HG03097 (cell line): ENCODE results near the gene SPATA2L.

Source experiments
- ATAC-seq: cut with Tn5 transposase; IDR thresholded peaks from one replicate; pipeline ENCODE4 v1.9.1; 2021; ENCODE audit not compliant: unreplicated experiment, low FRiP score

Gene SPATA2L

GRCh38 chr16:89658221-89658879, 43.2 kb downstream of the SPATA2L start:
- no peak for ATAC-seq

DNA sequence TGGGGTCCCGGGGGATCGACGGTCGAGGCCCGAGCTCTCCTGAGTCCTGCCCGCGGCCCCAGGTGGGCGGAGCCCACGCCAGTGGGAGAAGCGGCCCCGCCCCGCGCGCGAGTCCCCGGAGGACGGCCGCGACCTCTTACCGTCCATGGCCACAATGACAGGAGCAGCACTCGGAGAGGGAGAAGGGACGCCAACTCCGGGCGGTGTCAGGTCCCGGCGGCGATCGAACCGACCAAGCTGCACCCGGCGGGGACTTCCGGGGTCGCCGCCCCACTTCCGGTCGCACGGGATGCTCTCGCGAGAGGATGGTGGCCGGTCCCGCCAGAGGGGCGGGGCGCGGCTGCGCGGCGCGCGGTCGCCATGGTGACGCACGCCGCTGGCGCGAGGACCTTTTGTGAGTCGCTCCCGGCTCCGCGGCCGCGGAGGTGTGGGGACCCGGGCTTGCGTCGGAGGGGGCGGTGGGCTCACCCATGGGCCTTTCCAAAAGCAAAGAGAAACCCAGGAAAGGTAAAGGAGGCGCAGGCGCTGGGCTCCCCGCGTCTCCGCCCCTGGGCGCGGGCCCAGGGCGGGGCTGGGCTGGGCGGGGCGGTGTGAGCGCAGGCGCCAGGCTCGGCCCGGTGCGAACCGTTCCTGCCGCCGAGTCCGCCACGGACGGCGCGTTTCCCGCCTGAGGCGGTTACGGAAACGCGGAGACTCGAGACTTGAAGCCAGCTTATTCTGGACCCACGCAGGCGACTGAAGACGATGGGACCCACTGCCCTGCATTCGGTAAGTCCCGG, 43.9 kb downstream of the SPATA2L start, which contains the start of the genes CHMP1A and SPATA33:
CHMP1A (minus strand) TSS at position 267 of the 779 bp plus-strand sequence; CDS start at position 147, 120 bp downstream.
SPATA33 (plus strand) TSS at position 395 of the 779 bp plus-strand sequence; CDS start at position 471, 76 bp downstream.
- peak; percentile 83 for ATAC-seq

DNA sequence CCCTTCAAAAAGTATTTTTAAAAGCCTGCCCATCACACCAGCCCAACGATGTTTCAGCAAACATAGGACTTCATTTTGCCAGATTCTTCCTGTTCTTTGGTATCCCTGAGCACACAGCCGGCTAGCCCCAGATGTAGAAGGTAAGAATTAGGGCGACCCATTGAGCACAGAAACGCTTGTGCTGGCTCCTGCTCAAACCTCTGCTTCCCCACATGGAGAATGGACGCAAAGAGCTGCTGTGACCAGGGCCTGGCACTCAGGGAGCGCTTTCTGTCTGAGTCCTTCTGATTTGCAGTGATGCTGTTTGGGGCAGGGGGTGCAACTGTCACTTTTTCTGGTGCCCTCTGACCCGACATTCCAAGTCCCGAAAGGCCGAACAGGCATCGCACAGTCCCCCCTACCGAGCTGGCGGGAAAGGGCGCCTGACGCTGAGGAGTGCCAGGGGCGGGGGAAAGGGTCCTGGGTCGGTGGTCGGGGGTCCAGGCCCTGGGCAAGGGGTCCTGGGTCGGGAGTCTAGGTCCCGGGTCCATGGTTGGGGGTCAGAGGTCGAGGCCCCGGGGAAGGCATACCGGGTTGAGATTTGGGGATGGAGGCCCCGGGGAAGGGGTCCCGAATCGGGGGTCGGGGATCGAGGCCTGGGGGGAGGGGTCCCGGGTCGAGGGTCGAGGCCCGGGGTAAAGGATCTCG, 44.9 kb downstream of the SPATA2L start:
- no peak for ATAC-seq

- no peak for ATAC-seq
Observed at GRCh38 chr16:89655062-89655643, 46.4 kb downstream of the SPATA2L start.

DNA sequence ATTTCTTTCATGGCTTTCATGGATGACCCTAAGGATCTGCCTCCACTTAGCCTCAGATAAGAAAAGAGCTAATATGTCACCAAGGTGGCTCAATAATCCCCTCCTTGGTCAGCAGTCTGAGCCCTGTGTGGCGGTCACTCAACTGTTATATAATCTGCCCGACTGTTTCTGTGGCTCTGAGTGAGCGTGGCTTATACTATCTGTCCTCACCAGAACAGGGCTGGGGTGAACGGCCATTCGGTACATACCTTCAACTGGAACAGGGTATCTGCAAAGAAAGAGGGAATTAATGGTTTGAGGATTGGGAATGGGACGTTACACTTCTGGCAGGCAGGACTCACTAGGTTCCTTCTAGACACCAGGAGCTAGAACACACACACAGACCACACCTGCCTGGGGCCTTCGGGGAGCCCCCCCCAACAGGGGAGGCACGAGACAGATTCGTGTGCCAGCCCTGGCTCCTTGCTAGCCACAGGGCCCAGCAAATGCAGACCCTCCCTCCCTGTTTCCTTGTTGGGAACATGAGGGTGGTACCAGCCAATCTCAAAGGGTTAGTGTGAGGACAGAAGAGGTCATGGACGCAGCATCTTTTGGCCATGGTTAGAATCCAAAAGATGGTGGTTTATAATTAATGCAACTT, 47.7 kb downstream of the SPATA2L start:
- no peak for ATAC-seq

- ATAC-seq = no peak
Observed at GRCh38 chr16:89651584-89651983, 49.9 kb downstream of the SPATA2L start.

GRCh38 chr16:89646906-89647305, 54.6 kb downstream of the SPATA2L start:
- ATAC-seq = no peak
